GM21360 (cell line): Measurements from ENCODE around the gene CALCOCO1.
"Not testable (repeated sequence)": the region's sequence is repeated elsewhere in the genome, so short reads cannot be mapped to it uniquely, and the experiment has no call there.

Experiments
- ATAC-seq: cut with Tn5 transposase; IDR thresholded peaks from one replicate; pipeline ENCODE4 v1.9.1; 2021; ENCODE audit warnings: mild to moderate bottlenecking, moderate library complexity; ENCODE audit not compliant: unreplicated experiment

The CALCOCO1 gene, protein sequence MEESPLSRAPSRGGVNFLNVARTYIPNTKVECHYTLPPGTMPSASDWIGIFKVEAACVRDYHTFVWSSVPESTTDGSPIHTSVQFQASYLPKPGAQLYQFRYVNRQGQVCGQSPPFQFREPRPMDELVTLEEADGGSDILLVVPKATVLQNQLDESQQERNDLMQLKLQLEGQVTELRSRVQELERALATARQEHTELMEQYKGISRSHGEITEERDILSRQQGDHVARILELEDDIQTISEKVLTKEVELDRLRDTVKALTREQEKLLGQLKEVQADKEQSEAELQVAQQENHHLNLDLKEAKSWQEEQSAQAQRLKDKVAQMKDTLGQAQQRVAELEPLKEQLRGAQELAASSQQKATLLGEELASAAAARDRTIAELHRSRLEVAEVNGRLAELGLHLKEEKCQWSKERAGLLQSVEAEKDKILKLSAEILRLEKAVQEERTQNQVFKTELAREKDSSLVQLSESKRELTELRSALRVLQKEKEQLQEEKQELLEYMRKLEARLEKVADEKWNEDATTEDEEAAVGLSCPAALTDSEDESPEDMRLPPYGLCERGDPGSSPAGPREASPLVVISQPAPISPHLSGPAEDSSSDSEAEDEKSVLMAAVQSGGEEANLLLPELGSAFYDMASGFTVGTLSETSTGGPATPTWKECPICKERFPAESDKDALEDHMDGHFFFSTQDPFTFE

GRCh38 chr12:53727310-53728041 is at the start of gene CALCOCO1:
TSS of gene CALCOCO1 (minus strand) at chr12:53727452. CDS start at chr12:53725242, 2,210 bp downstream.
- ATAC-seq = peak; percentile 98

GRCh38 chr12:53776872-53777271 is 49.6 kb upstream of the CALCOCO1 start:
- no peak for ATAC-seq

DNA sequence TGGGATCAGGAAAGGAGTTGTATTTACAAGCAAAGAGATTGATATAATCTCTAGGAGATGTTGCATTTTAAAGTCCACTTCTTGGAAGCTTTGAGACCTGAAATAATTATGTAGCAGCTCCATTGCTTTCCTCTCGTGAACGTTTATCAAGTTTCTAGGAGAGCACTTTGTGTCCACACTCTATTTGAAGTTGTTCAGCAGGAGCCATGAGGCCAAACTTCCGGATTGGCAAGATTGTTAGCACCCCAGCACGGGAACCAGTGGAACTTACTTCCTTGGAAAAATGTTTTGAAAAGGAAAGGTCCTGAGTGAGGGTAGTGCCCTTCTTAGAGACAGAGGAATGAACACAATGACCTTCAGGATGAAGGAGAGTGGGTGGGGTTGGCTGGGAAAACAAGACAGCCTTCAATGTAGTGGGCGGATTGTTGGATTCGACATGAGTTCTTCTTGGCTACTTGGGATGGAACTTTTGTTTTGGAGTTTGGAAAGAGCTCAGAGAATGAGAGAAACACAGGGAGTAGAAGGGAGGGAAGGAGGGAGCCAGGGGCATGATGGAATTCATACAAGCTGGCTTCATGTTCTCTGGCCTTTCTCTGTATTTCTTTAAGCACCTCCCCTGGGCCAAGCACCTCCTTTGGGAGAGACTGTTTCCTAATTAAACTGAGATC is 48.4 kb upstream of the CALCOCO1 start:
- ATAC-seq = no peak

- ATAC-seq = no peak
Measured at GRCh38 chr12:53770281-53770680, 43.0 kb upstream of the CALCOCO1 start.

- no peak for ATAC-seq
Measured at GRCh38 chr12:53768976-53769375, 41.7 kb upstream of the CALCOCO1 start.

- ATAC-seq = no peak
Measured at GRCh38 chr12:53766881-53767280, 39.6 kb upstream of the CALCOCO1 start.

DNA sequence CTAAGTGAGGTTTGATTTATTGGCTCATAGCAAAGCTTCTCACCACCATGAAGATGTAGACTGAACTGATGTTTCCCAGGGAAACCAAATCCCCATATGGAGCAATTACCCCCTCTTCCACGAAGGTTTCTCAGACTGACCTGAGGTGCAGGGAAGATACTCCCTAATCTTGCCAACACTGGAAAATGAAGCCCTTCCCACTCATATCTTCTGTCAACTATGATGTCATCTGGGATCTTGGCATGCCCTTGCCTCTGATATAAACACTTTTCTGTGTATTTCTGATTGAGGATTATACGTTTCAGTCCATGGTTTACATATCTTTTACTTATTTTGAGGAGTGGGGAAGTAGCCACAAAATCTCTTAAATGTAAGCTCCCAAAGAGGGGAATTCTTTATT is 38.6 kb upstream of the CALCOCO1 start:
- ATAC-seq = no peak

DNA sequence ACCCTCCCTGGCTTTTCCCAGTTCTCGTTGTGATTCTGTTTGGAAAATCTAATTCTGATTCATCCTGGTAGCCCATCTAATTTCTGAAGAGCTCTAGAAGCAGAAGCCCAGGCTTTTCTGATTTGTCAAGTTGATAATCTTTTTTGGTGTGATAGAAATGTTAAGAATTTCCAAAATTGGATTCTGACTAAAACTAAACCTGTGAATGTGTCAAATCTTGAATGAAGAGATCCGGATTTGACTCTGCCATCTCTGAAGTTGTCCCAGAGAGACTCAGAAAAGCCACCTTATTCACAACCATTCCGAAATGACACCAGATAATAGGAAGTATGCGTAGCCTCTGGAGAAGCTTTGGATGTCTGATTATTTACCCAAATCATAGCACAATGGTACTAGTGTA is 37.4 kb upstream of the CALCOCO1 start:
- ATAC-seq = no peak

GRCh38 chr12:53762793-53763192 is 35.5 kb upstream of the CALCOCO1 start:
- ATAC-seq = not testable (repeated sequence)

- no peak for ATAC-seq
Measured at GRCh38 chr12:53761306-53761705, 34.1 kb upstream of the CALCOCO1 start.

- ATAC-seq = no peak
Measured at GRCh38 chr12:53759261-53759660, 32.0 kb upstream of the CALCOCO1 start.

- no peak for ATAC-seq
Measured at GRCh38 chr12:53758730-53759103, 31.5 kb upstream of the CALCOCO1 start.

DNA sequence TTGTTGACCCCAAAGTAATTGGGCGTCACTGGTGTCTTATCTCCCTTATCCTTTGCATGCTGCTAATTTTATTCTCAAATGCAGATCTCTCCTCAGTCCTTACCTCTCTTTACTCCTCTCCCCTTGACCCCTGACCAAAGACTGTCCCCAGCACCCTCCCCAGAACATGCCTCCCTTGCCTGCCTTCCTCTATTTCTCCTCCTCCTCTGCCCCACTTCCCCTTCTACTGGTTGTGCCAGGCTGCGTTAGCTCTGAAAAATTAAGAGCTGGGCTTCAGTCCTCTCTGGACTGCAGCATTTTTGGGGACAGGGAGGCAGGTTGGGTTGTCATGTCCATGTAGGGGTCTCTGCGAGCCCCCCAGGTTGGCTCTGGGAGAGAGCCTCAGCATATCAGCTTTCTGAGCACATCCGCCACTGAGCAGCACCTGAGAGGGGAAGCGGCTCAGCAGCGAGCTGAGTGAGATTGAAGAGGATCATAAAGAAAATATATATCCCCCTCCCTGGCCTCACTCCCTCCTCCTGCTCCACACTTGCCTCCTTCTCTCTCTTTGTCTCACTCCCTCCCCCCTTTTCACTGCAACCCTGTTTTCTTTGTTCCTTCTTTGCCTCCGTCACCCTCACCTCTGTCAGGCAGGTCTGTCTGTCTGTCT is 31.0 kb upstream of the CALCOCO1 start:
- ATAC-seq = no peak

DNA sequence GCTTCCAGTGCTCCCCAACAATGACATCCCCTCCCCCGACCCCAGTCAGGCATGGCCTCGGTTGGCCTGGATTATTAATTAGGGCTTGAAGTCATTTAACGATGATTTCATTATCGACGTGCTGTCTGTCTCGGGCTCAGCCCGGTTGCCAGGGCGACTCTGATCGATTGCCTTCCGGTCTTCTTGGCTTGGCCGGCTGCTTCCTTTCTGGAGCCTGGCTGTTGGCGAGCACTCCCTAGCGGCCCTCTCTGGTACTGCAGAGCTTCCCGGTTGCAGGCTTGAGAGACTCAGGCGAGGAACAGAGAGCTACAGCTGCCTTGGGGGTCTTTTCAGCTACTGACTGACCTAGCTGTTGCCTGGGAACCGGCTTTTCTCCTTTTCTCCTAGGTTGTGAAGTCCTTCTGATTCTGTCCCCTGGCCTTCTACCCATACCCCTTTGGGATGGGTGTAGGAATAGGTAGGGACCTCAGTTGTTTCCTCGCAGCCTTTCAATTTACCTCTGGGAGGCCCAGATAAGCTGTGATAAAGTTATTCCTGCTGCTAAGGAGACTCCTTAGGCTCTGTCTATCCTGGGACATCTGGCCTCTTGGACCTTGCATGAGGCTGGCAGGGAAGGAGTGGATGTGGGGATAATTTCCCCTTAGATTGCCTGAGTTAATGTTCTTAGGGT is 30.0 kb upstream of the CALCOCO1 start:
- ATAC-seq = peak; percentile 56

DNA sequence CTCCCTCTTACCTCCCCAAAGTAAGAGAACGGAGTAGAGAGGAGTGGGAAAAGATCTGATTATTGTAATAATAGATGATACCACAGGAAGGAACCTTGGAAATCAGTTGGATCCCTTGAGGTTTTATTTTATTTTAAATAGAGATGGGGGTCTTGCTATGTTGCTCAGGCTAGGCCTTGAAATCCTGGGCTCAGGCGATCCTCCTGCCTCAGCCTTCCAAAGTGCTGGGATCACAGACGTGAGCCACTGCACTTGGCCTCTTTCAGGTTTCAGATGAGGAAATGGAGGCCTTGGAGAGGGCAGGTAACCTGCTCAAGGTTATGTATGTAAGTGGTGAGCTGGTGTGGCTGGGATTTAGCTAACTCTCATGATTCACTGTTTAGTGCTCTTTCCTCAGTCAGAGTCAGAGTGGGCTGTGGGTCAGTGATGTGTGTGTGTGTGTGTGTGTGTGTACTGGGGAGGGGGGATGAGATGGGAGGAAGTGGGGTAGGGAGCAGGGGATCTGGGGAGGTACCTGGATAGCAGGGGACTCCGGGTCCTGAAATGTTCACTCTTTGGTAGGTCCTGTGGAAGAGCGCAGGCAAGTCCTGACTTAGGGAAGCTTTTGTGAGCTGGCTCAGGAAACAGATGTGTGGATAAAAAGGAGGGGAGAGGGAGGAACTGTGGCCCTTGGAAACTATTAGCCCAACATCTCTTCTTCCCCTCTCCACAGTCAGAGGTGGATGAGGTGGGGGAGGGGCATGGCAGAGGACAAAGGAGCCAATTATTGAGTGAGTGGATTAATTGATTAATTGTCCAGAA is 29.2 kb upstream of the CALCOCO1 start:
- no peak for ATAC-seq

GRCh38 chr12:53755893-53756292 is 28.6 kb upstream of the CALCOCO1 start:
- ATAC-seq = no peak

DNA sequence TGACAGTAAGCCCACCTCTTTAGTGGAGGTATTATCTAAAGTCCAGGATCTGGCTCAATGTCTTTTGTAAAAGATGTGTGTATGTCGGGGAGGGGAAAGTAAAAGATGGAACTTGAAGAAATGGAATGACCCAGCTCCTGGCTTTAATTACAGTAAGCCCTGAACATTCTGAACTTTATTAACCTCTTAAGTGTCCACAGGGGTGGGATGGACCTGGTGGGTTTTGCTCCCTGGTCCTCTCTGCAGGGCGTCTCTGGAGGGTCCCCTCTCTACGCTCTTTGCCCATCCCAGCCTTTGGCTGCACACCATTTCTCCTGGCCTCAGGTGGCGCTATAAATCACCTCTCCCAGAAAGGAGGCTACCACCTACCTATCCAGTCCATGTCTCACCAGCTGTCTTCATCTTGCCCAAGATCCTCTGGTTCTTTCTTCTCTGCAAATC is 28.2 kb upstream of the CALCOCO1 start:
- ATAC-seq = no peak

GRCh38 chr12:53754633-53755264 is 27.5 kb upstream of the CALCOCO1 start:
- ATAC-seq = no peak

DNA sequence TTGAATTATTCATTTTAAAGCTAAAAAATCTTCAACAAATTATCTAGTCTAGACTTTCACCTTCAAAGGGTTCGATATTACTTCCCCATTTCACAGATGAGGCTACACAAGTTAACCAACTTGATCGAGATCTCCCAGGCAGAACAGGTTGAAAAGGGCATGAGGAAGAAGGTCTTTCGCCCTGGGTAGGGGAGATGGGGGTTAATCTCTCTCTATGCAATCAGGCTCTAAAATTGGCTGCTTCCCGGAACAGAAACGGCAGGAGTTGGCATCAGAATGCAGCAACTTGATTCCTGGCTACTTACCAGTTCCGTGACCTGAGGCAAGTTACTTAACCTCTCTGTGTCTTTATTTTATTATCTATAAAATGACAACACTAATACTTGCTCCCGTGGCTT is 26.9 kb upstream of the CALCOCO1 start:
- no peak for ATAC-seq
